Stimulated activated CD4-positive, alpha-beta T cell treated with anti-CD3 and anti-CD28 coated beads, Interleukin-2, amount 100 ng/mL, for 4 hours (primary cell): ENCODE results near the gene SEC24B.
"Not testable (repeated sequence)": the region's sequence is repeated elsewhere in the genome, so short reads cannot be mapped to it uniquely, and the experiment has no call there.

ENCODE experiments used
- DNase-seq: peaks from one replicate; pipeline ENCODE4 v3.0.0-alpha.2; 2020; ENCODE audit warnings: low read depth

The SEC24B gene

DNA sequence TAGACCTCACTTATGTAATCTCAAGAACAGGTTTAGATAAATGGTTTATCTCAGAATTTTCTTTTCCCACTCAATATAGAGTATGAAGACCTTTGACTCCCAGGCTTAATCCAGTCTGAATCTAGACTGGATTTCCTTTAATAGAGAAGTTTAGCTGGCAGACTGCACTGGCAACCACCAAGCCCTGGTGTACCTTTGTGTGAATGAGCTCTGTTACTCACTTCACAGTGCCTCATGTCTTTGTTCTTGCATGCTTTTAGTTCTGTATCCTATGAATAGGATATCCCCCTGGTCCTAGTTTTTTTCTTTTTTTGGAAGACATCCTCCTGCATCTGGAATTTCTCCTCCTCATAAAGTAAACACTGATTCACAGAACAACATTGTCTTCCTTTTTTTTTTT, 73.3 kb downstream of the SEC24B start:
- DNase-seq = no peak

DNA sequence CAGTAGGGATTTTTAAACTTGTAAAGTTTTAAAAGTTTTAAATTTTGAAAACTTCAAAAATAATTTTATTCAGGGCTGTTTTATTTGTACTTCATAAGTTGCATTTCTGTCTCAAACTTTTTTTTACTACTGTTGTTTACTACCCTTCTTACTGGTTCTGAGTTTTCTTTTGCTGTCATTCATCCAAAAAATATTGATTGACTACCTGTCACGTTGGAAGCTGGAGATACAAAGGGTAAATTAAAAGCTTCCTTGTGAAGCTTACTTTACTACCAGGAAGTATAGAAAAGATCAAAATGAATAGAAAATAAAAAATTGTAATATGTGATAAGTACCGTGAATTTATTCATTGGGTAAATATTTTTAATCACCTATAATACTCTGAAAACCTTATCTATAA, 77.1 kb downstream of the SEC24B start:
- DNase-seq = no peak

GRCh38 chr4:109511414-109511813, 77.8 kb downstream of the SEC24B start:
- no peak for DNase-seq

- DNase-seq = not testable (repeated sequence)
Observed at GRCh38 chr4:109513368-109513767, 79.8 kb downstream of the SEC24B start.

DNA sequence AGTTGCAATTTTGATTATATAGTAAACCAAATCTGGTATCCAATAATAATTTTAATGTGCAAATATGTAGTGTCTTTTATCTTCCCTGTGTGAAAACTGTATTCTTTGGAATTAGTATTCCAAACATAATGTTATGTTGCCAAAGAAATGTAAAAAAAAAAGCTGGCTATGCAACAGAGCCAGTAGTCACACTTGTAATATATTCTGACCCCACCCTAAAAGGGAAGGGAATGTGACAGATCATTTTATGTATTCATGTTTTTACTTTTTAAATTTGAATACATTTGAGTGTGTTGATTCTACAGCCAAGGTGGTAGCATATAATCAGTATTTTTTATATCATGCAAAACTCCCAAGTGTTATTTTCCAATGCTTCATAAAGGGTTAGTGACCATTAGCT, 98.6 kb downstream of the SEC24B start:
- DNase-seq = no peak

DNA sequence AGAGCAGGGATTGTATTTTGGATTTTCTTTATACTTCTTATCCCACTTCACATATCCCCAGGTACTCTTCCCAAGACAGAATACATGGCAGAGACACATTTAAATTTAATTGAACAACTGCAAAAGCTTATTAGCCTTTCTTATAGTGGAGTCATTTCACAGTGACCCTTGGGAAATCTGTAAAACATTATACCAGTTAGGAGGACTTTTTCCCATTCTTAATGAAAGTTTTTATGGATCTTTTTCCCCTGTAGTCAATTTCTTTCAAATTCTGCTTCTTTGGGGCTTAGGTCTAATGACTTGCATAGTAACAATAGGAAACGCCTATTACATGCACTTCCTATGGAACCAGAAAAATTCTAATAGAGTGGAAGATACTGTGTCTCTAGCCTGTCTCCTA, 111.8 kb downstream of the SEC24B start:
- no peak for DNase-seq

DNA sequence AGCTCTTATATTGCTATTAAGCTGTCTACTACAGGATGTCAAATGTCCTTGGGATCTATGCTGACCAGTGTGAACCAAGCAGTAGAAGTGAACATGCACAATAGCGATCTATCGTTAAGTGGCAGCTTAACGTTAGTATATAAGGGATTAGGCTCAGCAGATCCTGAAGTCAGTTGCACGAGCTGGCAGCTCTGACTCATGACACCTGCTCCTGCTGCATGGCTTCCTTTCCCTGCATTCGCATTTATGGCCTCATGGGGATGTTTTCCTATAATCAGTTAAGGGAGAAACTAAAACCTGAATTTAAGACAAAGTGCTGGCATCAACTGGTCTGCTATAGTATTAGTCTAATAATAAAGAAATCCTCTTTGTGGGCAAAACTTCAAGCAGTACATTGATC, 113.8 kb downstream of the SEC24B start:
- no peak for DNase-seq

GRCh38 chr4:109548655-109549054, 115.0 kb downstream of the SEC24B start:
- peak; percentile 16 for DNase-seq

GRCh38 chr4:109552237-109552636, 118.6 kb downstream of the SEC24B start:
- no peak for DNase-seq

DNA sequence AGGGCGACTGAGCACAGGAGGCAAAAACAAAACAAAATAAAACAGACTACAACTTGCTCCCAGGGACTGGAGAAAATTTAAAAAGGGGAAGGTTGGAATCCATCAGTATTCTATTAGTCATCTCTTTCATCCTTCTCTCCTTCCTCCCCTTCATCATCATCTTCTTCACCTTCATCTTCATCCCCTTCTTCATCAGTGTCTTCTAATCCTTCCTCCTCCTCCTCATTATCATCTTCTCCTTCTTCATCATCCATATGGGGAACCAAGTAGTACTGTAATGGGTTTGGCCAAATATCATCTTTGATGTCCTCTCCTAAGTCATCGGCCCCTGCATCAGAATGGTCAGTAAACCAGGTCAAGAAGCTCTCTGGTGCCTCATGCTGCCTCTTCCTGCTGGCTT, 119.5 kb downstream of the SEC24B start:
- no peak for DNase-seq

- DNase-seq = no peak
Observed at GRCh38 chr4:109554971-109555370, 121.4 kb downstream of the SEC24B start.

DNA sequence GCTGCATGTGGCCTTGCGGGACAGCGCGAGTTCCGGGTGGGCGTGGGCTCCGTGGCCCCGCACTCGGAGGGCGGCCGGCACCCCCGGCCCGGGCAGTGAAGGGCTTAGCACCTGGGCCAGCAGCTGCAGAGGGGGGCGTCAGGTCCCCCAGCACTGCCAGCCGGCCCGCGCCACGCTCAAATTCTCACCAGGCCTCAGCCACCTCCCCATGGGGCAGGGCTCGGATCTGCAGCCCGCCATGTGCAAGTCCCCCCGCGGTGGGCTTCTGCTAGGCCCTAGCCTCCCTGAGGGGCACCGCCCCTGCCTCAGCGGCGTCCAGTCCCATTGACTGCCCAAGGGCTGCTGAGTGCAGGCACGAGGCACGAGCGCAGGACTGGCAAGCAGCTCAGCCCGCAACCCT, 123.8 kb downstream of the SEC24B start:
- no peak for DNase-seq

DNA sequence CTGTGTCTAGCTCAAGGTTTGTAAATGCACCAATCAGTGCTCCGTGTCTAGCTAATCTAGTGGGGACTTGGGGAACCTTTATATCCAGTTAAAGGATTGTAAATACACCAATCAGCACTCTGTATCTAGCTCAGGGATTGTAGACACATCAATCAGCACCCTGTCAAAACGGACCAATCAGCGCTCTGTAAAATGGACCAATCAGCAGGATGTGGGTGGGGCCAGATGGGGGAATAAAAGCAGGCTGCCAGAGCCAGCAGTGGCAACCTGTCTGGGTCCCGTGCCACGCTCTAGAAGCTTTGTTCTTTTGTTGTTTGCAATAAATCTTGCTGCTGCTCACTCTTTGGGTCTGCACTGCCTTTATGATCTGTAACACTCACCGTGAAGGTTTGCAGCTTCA, 124.5 kb downstream of the SEC24B start:
- not testable (repeated sequence) for DNase-seq

DNA sequence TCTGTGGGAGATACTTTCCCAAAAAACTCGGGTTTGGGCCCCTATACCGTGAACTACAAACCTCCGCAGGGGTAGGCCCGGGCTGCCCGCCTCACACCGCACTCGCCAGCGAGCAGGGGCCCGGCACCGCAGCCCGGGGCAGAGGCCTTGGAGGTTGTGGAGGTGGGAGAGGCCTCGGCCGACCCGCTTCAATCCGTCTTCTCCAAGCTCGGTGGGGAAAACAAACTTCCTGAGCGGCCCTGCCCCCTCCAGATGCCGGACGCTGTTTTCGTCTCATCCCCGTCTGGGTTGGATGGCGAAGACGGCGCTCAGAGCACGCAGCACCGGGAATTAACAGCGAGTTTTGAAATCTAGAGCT, 126.0 kb downstream of the SEC24B start:
- no peak for DNase-seq

DNA sequence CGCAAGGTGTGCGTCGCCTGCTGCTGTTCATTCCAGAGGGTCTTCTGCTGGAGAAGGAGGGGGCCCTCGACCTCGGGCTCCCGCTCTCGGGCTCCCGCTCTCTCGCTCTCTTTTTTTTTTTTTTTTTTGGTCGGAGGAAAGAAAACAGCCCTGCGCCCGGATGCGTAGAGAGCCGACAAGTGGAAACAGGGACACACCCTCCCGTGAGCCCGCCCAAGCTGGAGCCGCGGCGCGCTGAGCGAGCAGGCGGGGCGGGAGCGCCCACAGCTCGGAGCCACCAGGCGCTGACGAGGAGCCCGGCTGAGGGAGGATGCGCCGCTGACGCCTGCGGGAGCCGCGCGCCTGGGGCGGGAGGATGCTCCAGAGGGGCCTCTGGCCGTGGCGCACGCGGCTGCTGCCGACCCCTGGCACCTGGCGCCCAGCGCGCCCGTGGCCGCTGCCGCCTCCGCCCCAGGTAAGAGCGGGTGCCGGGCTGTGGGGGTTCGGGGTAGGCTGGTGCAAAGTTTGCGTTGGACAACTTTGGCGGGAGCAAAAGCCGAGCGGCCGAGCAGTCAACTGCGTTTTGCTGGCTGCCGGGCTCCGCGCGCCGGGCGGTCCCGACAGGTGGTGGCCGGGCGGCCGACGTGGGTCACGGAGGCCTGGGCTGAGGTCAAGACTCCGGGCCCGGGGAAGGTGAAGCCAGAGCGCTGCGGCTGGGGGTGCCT, 126.5 kb downstream of the SEC24B start, which contains the start of gene MCUB:
MCUB (plus strand) TSS at position 264 of the 704 bp plus-strand sequence; CDS start at position 356, 92 bp downstream.
- DNase-seq = peak; percentile 87

DNA sequence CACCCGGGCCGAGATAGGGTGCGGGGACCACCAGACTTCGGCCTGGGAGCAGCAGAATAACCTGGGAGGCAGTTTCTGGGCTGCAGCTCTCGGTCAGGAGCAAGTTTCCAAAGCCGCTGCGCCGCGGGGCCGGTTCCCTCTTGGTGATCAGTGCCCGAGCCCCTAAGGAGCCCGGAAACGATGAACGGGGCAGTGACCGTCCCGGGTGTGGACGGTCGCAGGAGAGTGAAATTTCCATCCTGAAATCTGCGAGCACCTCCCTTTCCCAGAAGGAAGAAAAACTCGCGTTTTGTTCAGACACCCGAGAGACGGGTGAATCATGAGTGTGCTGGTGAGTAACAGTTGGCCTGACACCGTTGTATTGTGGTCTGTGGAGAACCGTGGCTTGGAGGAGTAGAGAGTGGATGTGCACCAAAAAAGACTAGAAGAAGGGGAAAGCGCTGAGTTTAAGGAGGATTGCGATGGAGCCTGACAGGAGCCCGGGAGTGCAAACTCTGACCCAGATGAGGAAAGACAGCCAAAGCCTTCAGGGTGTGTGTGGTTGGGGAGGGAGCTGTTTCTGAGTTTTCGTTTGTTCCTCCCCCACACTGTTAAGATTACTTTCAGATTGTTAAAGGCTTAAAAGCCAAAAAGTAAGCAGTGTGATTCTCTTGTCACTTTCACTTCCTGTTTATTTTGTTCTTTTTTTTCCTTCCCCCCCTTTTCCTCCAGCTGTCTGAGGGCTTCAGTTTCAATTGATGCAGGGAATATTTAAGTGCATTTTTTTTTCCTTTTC, 127.3 kb downstream of the SEC24B start:
- DNase-seq = peak; percentile 49

DNA sequence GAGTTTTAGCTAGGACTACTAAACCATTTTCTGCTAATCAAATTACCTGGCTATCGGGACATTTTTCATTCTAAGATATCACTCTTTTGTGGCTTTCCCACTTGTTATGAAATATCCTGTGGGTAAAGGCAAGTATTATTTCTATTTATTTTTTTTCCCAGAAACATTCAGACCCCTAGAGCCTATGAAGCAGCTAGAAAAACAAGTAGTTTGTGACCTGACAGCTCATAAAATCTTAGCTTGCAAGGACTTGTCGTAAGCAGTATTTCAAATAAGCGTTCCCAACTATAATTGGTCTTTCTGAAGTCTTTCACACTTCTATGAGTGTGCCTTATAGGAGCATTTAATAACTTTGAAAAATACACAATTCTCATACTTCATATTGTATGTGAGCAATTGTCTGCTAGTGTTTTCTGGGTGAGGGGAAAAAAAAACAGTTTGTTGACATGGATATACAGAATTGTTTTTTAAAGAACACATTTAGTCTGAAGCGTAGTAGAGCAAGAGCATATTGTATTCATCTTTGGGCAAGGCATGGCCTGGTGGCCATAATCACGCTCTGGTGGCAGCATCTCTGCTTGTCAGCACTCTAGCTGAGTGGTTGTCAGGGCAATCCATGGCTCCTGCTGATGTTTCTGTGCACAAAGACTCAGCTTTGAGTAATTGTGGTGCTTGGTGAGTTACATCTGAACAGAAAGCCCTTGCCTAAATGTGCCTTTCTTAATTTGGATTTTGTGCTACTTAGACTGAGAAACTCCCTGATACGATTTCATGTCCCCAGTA, 129.0 kb downstream of the SEC24B start:
- no peak for DNase-seq

DNA sequence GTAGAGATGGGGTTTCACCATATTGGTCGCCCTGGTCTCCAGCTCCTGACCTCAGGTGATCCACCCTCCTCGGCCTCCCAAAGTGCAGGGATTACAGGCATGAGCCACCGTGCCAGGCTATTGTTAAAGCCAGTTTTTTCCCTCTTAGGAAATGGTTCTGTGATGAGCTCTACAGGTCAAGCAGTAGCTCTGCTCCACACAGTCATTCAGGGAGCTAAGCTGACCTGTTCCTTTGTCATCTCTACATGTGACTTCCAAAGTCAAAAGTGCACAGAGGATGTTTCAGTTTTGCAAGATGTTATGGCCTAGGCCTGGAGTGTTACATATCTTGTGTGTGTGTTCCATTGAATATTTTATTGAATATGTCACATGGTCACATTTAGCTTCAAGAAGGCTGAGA, 137.9 kb downstream of the SEC24B start:
- DNase-seq = no peak

GRCh38 chr4:109572154-109572553, 138.5 kb downstream of the SEC24B start:
- no peak for DNase-seq

GRCh38 chr4:109574443-109574850, 140.8 kb downstream of the SEC24B start:
- DNase-seq = no peak

DNA sequence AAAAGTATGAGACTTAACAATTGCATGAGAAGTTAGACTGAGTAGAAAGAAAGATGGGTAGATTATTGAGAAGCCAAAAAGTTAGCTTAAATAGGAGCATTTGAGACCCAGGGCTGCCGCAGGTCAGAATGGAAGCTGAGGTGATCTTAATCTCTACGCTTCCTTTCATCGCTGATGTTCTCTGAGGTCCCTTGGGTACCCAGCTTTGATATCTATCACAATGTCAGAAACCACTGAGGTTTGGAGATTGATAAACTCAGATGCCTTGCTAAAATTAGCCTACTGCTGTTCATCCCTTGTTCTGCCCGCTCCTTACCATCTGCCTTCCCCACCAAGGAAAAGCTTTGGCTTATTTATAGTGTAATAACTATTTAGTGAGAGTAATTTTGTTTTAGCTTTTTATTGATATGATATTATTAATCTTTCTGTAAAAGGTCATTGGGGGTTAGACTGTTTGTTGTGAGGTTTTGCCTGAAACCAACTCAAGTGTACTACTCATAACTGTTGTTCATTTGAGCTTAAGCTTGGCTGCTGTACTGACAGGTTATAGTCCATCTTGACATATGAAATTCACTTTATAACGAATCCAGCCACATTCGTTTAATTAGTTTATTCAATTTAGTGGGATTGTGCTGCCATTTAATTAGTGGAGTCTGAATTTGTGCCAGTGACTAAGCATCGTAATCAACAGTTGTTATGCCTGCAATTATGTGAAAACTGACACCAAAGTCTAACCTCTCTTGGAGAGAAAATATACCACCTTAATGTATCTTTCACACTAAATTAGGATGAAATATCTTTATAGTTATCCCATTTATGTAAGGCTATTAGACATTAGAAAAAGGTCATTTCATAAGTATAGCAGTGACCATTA, 141.6 kb downstream of the SEC24B start:
- no peak for DNase-seq

- DNase-seq = no peak
Observed at GRCh38 chr4:109576462-109576861, 142.8 kb downstream of the SEC24B start.
